IMR-90 (cell line): ENCODE results near the gene STRADA. TPM values are rescaled to one million over a fixed set of nuclear protein-coding genes. Genes with fewer than 3 reads are reported as not detected.

Experiments
- ATAC-seq: fragments of 200-7000 bp; cut with Tn5 transposase; 2 replicates; pipeline ENCODE4 v1.9.1; 2020; ENCODE audit warnings: low read depth, mild to moderate bottlenecking, moderate library complexity
- BruUV-seq: library from RNA; stranded (reverse); fragments of 400-500 nt; replicated peaks from 2 replicates; lab custom pipeline; 2021; lab: Mats Ljungman, UMichigan
- CTCF ChIA-PET: fragments of 300-600 bp; formaldehyde crosslinking; extraction: SDS; loops from one replicate; lab custom pipeline; 2021; ENCODE audit warnings: antibody characterized with exemption; lab: Yijun Ruan, JAX
- POLR2A ChIA-PET: fragments of 300-600 bp; sonication (Branson Sonifier 250); formaldehyde crosslinking; loops from one replicate; lab custom pipeline; 2022; ENCODE audit warnings: antibody characterized with exemption; ENCODE audit not compliant: unreplicated experiment; lab: Charles Lee
- DNase-seq: peaks from one replicate; pipeline ENCODE4 v3.0.0; 2013
- H2AFZ ChIP-seq: replicated peaks from 2 replicates; pipeline ENCODE3; 2013; ENCODE audit warnings: low read length, mild to moderate bottlenecking; ENCODE audit not compliant: poor library complexity
- H2AK5ac ChIP-seq: 2 replicates; pipeline ENCODE4 v1.6.1; 2013; ENCODE audit warnings: low read depth, low read length, inconsistent platforms
- H2AK9ac ChIP-seq: replicated peaks from 2 replicates; pipeline ENCODE3; 2013; ENCODE audit warnings: mild to moderate bottlenecking, low read depth, low read length, moderate library complexity; ENCODE audit not compliant: poor library complexity
- H2BK120ac ChIP-seq: 2 replicates; pipeline ENCODE4 v1.6.1; 2013; ENCODE audit warnings: low read depth, low read length, inconsistent platforms
- H2BK15ac ChIP-seq: 3 replicates; pipeline ENCODE4 v1.6.1; 2013; ENCODE audit warnings: low read depth, low read length, inconsistent platforms
- H2BK20ac ChIP-seq: 2 replicates; pipeline ENCODE4 v1.6.1; 2013; ENCODE audit warnings: low read depth, mild to moderate bottlenecking, inconsistent platforms, low read length, moderate library complexity
- H2BK5ac ChIP-seq: 2 replicates; pipeline ENCODE4 v1.6.1; 2013; ENCODE audit warnings: mild to moderate bottlenecking, low read depth, low read length, inconsistent platforms; ENCODE audit not compliant: poor library complexity, severe bottlenecking
- H3K14ac ChIP-seq: replicated peaks from 2 replicates; pipeline ENCODE4 v1.6.1; 2013; ENCODE audit warnings: low read depth, low read length, inconsistent platforms
- H3K18ac ChIP-seq: 2 replicates; pipeline ENCODE4 v1.6.1; 2013; ENCODE audit warnings: low read depth, low read length, control low read depth
- H3K23ac ChIP-seq: 2 replicates; pipeline ENCODE4 v1.6.1; 2013; ENCODE audit warnings: low read depth, low read length, inconsistent platforms
- H3K27ac ChIP-seq: 2 replicates; pipeline ENCODE4 v1.5.1; 2013; ENCODE audit warnings: mild to moderate bottlenecking, control low read depth, low read length; ENCODE audit not compliant: insufficient read depth
- H3K27me3 ChIP-seq: 2 replicates; pipeline ENCODE4 v1.6.1; 2013; ENCODE audit warnings: low read length; ENCODE audit not compliant: control insufficient read depth, insufficient read depth
- H3K36me3 ChIP-seq: 2 replicates; pipeline ENCODE4 v1.6.1; 2013; ENCODE audit warnings: low read length, mixed read lengths; ENCODE audit not compliant: control insufficient read depth, insufficient read depth
- H3K4ac ChIP-seq: 2 replicates; pipeline ENCODE4 v1.6.1; 2013; ENCODE audit warnings: low read depth, low read length, inconsistent platforms
- H3K4me1 ChIP-seq: 2 replicates; pipeline ENCODE4 v1.6.1; 2013; ENCODE audit warnings: low read length, mixed read lengths; ENCODE audit not compliant: control insufficient read depth, insufficient read depth
- H3K4me2 ChIP-seq: 2 replicates; pipeline ENCODE4 v1.6.1; 2013; ENCODE audit warnings: low read depth, mild to moderate bottlenecking, control low read depth, low read length, moderate library complexity
- H3K4me3 ChIP-seq: 2 replicates; pipeline ENCODE4 v1.5.1; 2013; ENCODE audit warnings: low read depth, mild to moderate bottlenecking, control low read depth, low read length, moderate library complexity; ENCODE audit not compliant: insufficient read depth
- H3K56ac ChIP-seq: 2 replicates; pipeline ENCODE4 v1.6.1; 2013; ENCODE audit warnings: low read length, inconsistent platforms; ENCODE audit not compliant: insufficient read depth; ENCODE audit errors: extremely low read depth
- H3K79me1 ChIP-seq, 2 experiments: 2 replicates each; pipeline ENCODE4 v1.6.1; 2013; ENCODE audit warnings: low read length in 2 of 2, inconsistent platforms in 1 of 2, low read depth in 1 of 2
- H3K9ac ChIP-seq: 2 replicates; pipeline ENCODE4 v1.6.1; 2013; ENCODE audit warnings: low read depth, low read length, control low read depth
- H3K9me1 ChIP-seq: 2 replicates; pipeline ENCODE4 v1.6.1; 2013; ENCODE audit warnings: low read length, inconsistent platforms; ENCODE audit not compliant: insufficient read depth
- H3K9me3 ChIP-seq: 2 replicates; pipeline ENCODE4 v1.6.1; 2013; ENCODE audit warnings: low read length; ENCODE audit not compliant: control insufficient read depth, insufficient read depth
- H4K20me1 ChIP-seq: 2 replicates; pipeline ENCODE4 v1.6.1; 2013; ENCODE audit warnings: low read length, inconsistent platforms; ENCODE audit not compliant: insufficient read depth
- H4K5ac ChIP-seq: 2 replicates; pipeline ENCODE4 v1.6.1; 2013; ENCODE audit warnings: mild to moderate bottlenecking, low read depth, low read length, control low read depth
- H4K8ac ChIP-seq, 2 experiments: 2 replicates each; pipeline ENCODE4 v1.6.1; 2013; ENCODE audit warnings: low read depth in 2 of 2, low read length in 2 of 2, control low read depth in 1 of 2, inconsistent platforms in 1 of 2
- H4K91ac ChIP-seq: 2 replicates; pipeline ENCODE4 v1.6.1; 2013; ENCODE audit warnings: low read depth, low read length, inconsistent platforms; ENCODE audit not compliant: insufficient read depth
- BHLHE40 ChIP-seq: fragments of 150-350 bp; IDR thresholded peaks from 2 replicates; pipeline ENCODE4 v1.6.1; 2016; ENCODE audit warnings: mild to moderate bottlenecking, low read depth, low read length
- CEBPB ChIP-seq: IDR thresholded peaks from 2 replicates; pipeline ENCODE4 v1.6.1; 2012; ENCODE audit warnings: low read depth, low read length, improper control_type of control experiment
- CHD1 ChIP-seq: IDR thresholded peaks from 2 replicates; pipeline ENCODE4 v1.6.1; 2012; ENCODE audit warnings: low read depth, low read length, improper control_type of control experiment
- FOS ChIP-seq: fragments of 150-350 bp; IDR thresholded peaks from 2 replicates; pipeline ENCODE4 v1.6.1; 2016; ENCODE audit warnings: low read depth, low read length
- MAFK ChIP-seq: IDR thresholded peaks from 2 replicates; pipeline ENCODE4 v1.6.1; 2012; ENCODE audit warnings: low read depth, low read length, improper control_type of control experiment
- MAZ ChIP-seq: IDR thresholded peaks from 2 replicates; pipeline ENCODE4 v1.6.1; 2012; ENCODE audit warnings: low read depth, mild to moderate bottlenecking, low read length, improper control_type of control experiment, moderate library complexity, borderline replicate concordance
- MXI1 ChIP-seq: IDR thresholded peaks from 2 replicates; pipeline ENCODE4 v1.6.1; 2012; ENCODE audit warnings: low read depth, mild to moderate bottlenecking, low read length, moderate library complexity, borderline replicate concordance
- NFE2L2 ChIP-seq: fragments of 150-350 bp; IDR thresholded peaks from 2 replicates; pipeline ENCODE4 v1.6.1; 2016; ENCODE audit warnings: low read depth, mild to moderate bottlenecking, low read length
- POLR2A ChIP-seq: IDR thresholded peaks from 2 replicates; pipeline ENCODE4 v1.6.1; 2012; ENCODE audit warnings: mild to moderate bottlenecking, low read depth, low read length
- RFX5 ChIP-seq: IDR thresholded peaks from 2 replicates; pipeline ENCODE4 v1.8.0; 2012; ENCODE audit warnings: low read depth, mild to moderate bottlenecking, low read length, moderate library complexity
- SMC3 ChIP-seq: fragments of 150-350 bp; IDR thresholded peaks from 2 replicates; pipeline ENCODE4 v1.6.1; 2016; ENCODE audit warnings: low read depth, mild to moderate bottlenecking, antibody characterized with exemption, low read length, moderate library complexity
- WGBS, 2 experiments: methylation state at CpG; one replicate each; pipeline versions ENCODE4 v1.1.5 to v1.1.7; 2013; ENCODE audit warnings: missing lambda C conversion rate in 2 of 2; ENCODE audit not compliant: insufficient read length in 1 of 2; ENCODE audit errors: extremely low coverage in 2 of 2; 5-methylcytosine and 5-hydroxymethylcytosine counted together
- dilution Hi-C: fragments of 300-500 bp; cut with HindIII; formaldehyde crosslinking; loops from one replicate; pipeline ENCODE4 v1.14.3; 2018; ENCODE audit warnings: low sequenced_read_pairs; ENCODE audit not compliant: unreplicated experiment
- in situ Hi-C: fragments of 300-500 bp; cut with MboI; formaldehyde crosslinking; loops from 3 replicates; pipeline ENCODE4 v1.14.3; 2019; ENCODE audit warnings: low sequenced_read_pairs, inconsistent platforms, mixed read lengths
- intact Hi-C: fragments of 100-400 bp; cut with micrococcal nuclease; formaldehyde crosslinking; loops from 2 replicates; pipeline ENCODE4 v1.10.0; 2022
- polyA plus RNA-seq, 3 experiments: library from polyadenylated mRNA; depleted of rRNA; stranded (reverse); fragments of >200 nt; gene quantifications; 2 replicates each; pipeline ENCODE4 v1.2.3, GENCODE V29; 2012; ENCODE audit warnings: low replicate concordance in 1 of 3
- total RNA-seq: library from RNA; depleted of rRNA; stranded (reverse); fragments of >200 nt; gene quantifications from 2 replicates; pipeline ENCODE4 v1.2.3, GENCODE V29; 2012
- TF ChIP-seq, protein P1 (sequence below): fragments of 150-350 bp; IDR thresholded peaks from 2 replicates; pipeline ENCODE4 v1.6.1; 2016; ENCODE audit warnings: low read depth, mild to moderate bottlenecking, low read length, moderate library complexity, borderline replicate concordance

Gene STRADA
- total and polyA plus RNA-seq, 2 of the 4 experiments (the other 2 are of a cell fraction): 19.9 to 30.9 TPM

DNA sequence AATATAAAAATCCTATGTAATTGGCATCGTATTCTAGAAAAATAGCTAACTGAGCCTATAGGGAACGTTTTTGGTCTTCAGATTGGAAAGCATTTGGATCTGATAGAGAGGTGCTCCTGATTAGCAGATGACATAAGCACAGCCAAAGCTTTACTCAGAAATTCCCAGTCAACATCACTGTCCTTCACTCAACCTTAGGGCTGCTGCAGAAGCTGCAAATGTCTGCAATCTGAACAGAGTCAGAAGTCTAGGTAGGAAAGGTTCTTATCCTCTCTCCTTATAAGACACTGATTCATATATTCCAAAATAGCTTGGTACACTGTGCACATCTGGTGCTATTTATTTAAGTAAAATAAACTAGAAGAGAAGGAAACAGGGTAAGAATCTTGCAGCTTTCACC lies 19.2 kb downstream of the STRADA start:
- ChIA-PET CTCF (interaction anchor here (1.6 kb wide), 1 partner anchor 126 kb away, joined by 3 read pairs; no protein-coding TSS in a partner anchor), POLR2A (no interaction called here)
- Histone ChIP-seq H3K9ac (no peak overlapping the region), H3K14ac (no peak overlapping the region), H3K4me1 (no peaks in the 10 kb centered on the region; the same call in 1 of the 2 replicates), H4K8ac (no peak overlapping the region), H3K27me3 (no peaks in the 10 kb centered on the region), H4K20me1 (no peaks in the 10 kb centered on the region), H3K4me2 (no peak overlapping the region), H3K23ac (no peak overlapping the region), H2BK5ac (no peak overlapping the region), H3K18ac (no peak overlapping the region), H3K56ac (no peak overlapping the region), H2BK15ac (no peak overlapping the region), H2AFZ (no peak overlapping the region), H2BK20ac (no peak overlapping the region), H2AK5ac (no peak overlapping the region), H3K79me1 (peaks cover 4 to 7% of the 10 kb centered on the region in 2 experiments; a peak in 1 of 4 replicates), H3K4ac (no peak overlapping the region), H4K91ac (no peak overlapping the region), H4K5ac (no peak overlapping the region), H3K9me3 (no peaks in the 10 kb centered on the region), H2BK120ac (no peak overlapping the region), H2AK9ac (no peak overlapping the region), H3K27ac (no peak overlapping the region), H3K36me3 (peaks cover 7% of the 10 kb centered on the region), H3K9me1 (peaks cover 2% of the 10 kb centered on the region; the same call in 1 of the 2 replicates), H3K4me3 (no peak overlapping the region)
- no CpG with 5 or more reads among the region's 2 CpGs for WGBS, 2 experiments
- dilution Hi-C loops: no loop called here
- TF ChIP-seq FOS (no peak), MXI1 (no peak), POLR2A (no peak), MAFK (no peak), SMC3 (no peak), NFE2L2 (no peak), CHD1 (no peak), CEBPB (no peak), MAZ (no peak), RFX5 (no peak), BHLHE40 (no peak)
- TF ChIP-seq, protein P1, sequence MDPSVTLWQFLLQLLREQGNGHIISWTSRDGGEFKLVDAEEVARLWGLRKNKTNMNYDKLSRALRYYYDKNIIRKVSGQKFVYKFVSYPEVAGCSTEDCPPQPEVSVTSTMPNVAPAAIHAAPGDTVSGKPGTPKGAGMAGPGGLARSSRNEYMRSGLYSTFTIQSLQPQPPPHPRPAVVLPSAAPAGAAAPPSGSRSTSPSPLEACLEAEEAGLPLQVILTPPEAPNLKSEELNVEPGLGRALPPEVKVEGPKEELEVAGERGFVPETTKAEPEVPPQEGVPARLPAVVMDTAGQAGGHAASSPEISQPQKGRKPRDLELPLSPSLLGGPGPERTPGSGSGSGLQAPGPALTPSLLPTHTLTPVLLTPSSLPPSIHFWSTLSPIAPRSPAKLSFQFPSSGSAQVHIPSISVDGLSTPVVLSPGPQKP: no peak
- DNase-seq: peak; percentile 27
- no TSS peak for BruUV-seq
- in situ Hi-C loops: no loop called here
- peak; percentile 46; the same call in 1 of the 2 replicates for ATAC-seq
- intact Hi-C loops: no loop called here
